HEK293 (cell line): ENCODE data around the gene KCNH5.

ENCODE experiments used
- CTCF ChIA-PET: fragments of 350-600 bp; formaldehyde crosslinking; extraction: SDS; loops from one replicate; lab custom pipeline; 2021; ENCODE audit warnings: antibody characterized with exemption; lab: Yijun Ruan, JAX
- POLR2A ChIA-PET: fragments of 300-600 bp; formaldehyde crosslinking; extraction: SDS; loops from one replicate; lab custom pipeline; 2020; ENCODE audit warnings: antibody characterized with exemption, inconsistent platforms; lab: Yijun Ruan, JAX
- H3K27ac ChIP-seq: fragments of 200-500 bp; sonication (Bioruptor generic); 2 replicates; pipeline ENCODE4 v1.5.1; 2014; ENCODE audit warnings: low read depth, low read length, control low read depth, inconsistent platforms; ENCODE audit errors: extremely low read depth
- H3K36me3 ChIP-seq, 2 experiments: fragments of 200-500 bp in 1 of 2; sonication (Bioruptor generic) in 1 of 2; 1 replicate in 1 of 2; 2 replicates in 1 of 2; pipeline ENCODE4 v1.5.1; 2014 to 2017; ENCODE audit warnings: inconsistent platforms in 2 of 2, low read length in 2 of 2; ENCODE audit not compliant: control insufficient read depth in 2 of 2, insufficient read depth in 1 of 2
- H3K4me1 ChIP-seq: fragments of 200-500 bp; sonication (Bioruptor generic); 2 replicates; pipeline ENCODE4 v1.5.1; 2014; ENCODE audit warnings: mild to moderate bottlenecking, low read length, inconsistent platforms; ENCODE audit not compliant: control insufficient read depth, insufficient read depth
- H3K4me3 ChIP-seq: 2 replicates; pipeline ENCODE4 v1.5.1; 2011; ENCODE audit warnings: low read depth, mild to moderate bottlenecking, control low read depth, low read length, moderate library complexity
- H3K9me3 ChIP-seq: fragments of 200-500 bp; sonication (Bioruptor generic); 2 replicates; pipeline ENCODE4 v1.5.1; 2014; ENCODE audit warnings: low read depth, low read length, inconsistent platforms; ENCODE audit not compliant: control insufficient read depth, insufficient read depth
- BCL11B ChIP-seq: fragments of 450-650 bp; formaldehyde crosslinking; IDR thresholded peaks from 2 replicates; pipeline ENCODE4 v1.5.1; 2016; ENCODE audit warnings: low read depth, missing biosample characterization, missing genetic modification characterization
- GLI2 ChIP-seq: fragments of 450-650 bp; formaldehyde crosslinking; IDR thresholded peaks from 2 replicates; pipeline ENCODE4; 2017; ENCODE audit warnings: missing biosample characterization, missing genetic modification characterization, low read depth, borderline replicate concordance
- KLF16 ChIP-seq: fragments of 450-650 bp; formaldehyde crosslinking; IDR thresholded peaks from 2 replicates; pipeline ENCODE4 v1.5.1; 2017; ENCODE audit warnings: missing biosample characterization, missing genetic modification characterization
- SP3 ChIP-seq: fragments of 450-650 bp; formaldehyde crosslinking; IDR thresholded peaks from 2 replicates; pipeline ENCODE4 v1.5.1; 2016; ENCODE audit warnings: missing biosample characterization, missing genetic modification characterization
- ZFHX2 ChIP-seq: fragments of 450-650 bp; formaldehyde crosslinking; conservative IDR thresholded peaks from 2 replicates; pipeline ENCODE4 v1.5.1; 2016; ENCODE audit warnings: missing biosample characterization, missing genetic modification characterization
- ZNF138 ChIP-seq: fragments of 450-650 bp; formaldehyde crosslinking; IDR thresholded peaks from 2 replicates; pipeline ENCODE4 v1.5.1; 2016; ENCODE audit warnings: missing biosample characterization, missing genetic modification characterization, borderline replicate concordance
- ZNF214 ChIP-seq: fragments of 450-650 bp; formaldehyde crosslinking; IDR thresholded peaks from 2 replicates; pipeline ENCODE4 v1.5.1; 2017; ENCODE audit warnings: missing biosample characterization, mild to moderate bottlenecking, missing genetic modification characterization, borderline replicate concordance
- ZNF266 ChIP-seq: fragments of 450-650 bp; formaldehyde crosslinking; IDR thresholded peaks from 2 replicates; pipeline ENCODE4 v1.5.1; 2016; ENCODE audit warnings: missing biosample characterization, missing genetic modification characterization, low read depth
- ZNF302 ChIP-seq: fragments of 450-650 bp; formaldehyde crosslinking; IDR thresholded peaks from 2 replicates; pipeline ENCODE4 v1.5.1; 2016; ENCODE audit warnings: missing biosample characterization, missing genetic modification characterization, low read depth
- ZNF366 ChIP-seq: fragments of 450-650 bp; formaldehyde crosslinking; conservative IDR thresholded peaks from 2 replicates; pipeline ENCODE4 v1.5.1; 2016; ENCODE audit warnings: missing biosample characterization, missing genetic modification characterization
- ZNF660 ChIP-seq: fragments of 450-650 bp; IDR thresholded peaks from 2 replicates; pipeline ENCODE4 v1.5.1; 2018; ENCODE audit warnings: missing biosample characterization, mild to moderate bottlenecking, missing genetic modification characterization
- ZNF747 ChIP-seq: fragments of 450-650 bp; formaldehyde crosslinking; IDR thresholded peaks from 2 replicates; pipeline ENCODE4 v1.5.1; 2016; ENCODE audit warnings: missing biosample characterization, missing genetic modification characterization
- TF ChIP-seq, protein P1 (sequence below): fragments of 450-650 bp; formaldehyde crosslinking; IDR thresholded peaks from 2 replicates; pipeline ENCODE4 v1.5.1; 2016; ENCODE audit warnings: missing biosample characterization, missing genetic modification characterization, borderline replicate concordance
- TF ChIP-seq, protein P2 (sequence below): fragments of 450-650 bp; formaldehyde crosslinking; IDR thresholded peaks from 2 replicates; pipeline ENCODE4 v1.5.1; 2016; ENCODE audit warnings: missing biosample characterization, missing genetic modification characterization
- TF ChIP-seq, protein P3 (sequence below): fragments of 450-650 bp; formaldehyde crosslinking; IDR thresholded peaks from 2 replicates; pipeline ENCODE4 v1.5.1; 2016; ENCODE audit warnings: missing biosample characterization, missing genetic modification characterization
- TF ChIP-seq, protein P4 (sequence below): fragments of 450-650 bp; formaldehyde crosslinking; IDR thresholded peaks from 2 replicates; pipeline ENCODE4 v1.5.1; 2017; ENCODE audit warnings: missing biosample characterization, missing genetic modification characterization
- TF ChIP-seq, protein P5 (sequence below): fragments of 450-650 bp; formaldehyde crosslinking; IDR thresholded peaks from 2 replicates; pipeline ENCODE4 v1.5.1; 2016; ENCODE audit warnings: missing biosample characterization, missing genetic modification characterization, low read depth

The KCNH5 gene

DNA sequence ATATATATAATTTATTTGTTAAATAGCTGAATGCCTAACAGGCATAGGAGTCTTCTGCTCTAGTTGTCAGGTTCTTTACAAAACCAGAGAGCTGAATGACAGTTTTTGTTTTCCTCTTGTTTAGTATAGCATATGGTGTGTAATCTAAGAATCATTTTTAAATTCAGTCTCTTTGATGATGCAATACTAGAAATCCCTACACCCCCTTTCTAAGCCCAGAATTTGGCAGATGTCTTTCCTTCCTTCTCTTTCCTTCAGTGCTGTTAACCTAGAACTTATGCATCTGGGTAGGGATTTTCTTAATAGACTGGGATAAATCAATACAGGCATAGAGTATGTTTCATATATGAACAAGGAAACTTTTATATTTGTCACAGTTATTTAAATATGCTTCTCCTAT, 198.1 kb downstream of the KCNH5 start:
- H3K4me3 ChIP-seq, result no peak overlapping the region
- ChIA-PET POLR2A (no interaction called here), CTCF (no interaction called here)
- H3K4me1 ChIP-seq, result no peaks in the 10 kb centered on the region
- no peak overlapping the region for H3K27ac ChIP-seq
- TF ChIP-seq KLF16 (tag by site-specific recombination) (no peak), GLI2 (tag by site-specific recombination) (no peak), ZNF138 (tag by site-specific recombination) (no peak), ZNF214 (tag by site-specific recombination) (no peak), ZNF266 (tag by site-specific recombination) (no peak), ZNF660 (no peak), SP3 (tag by site-specific recombination) (no peak), ZNF747 (tag by site-specific recombination) (no peak), ZNF302 (no peak), ZNF366 (no peak), BCL11B (tag by site-specific recombination) (no peak), ZFHX2 (tag by site-specific recombination) (no peak)
- TF ChIP-seq, protein P1, sequence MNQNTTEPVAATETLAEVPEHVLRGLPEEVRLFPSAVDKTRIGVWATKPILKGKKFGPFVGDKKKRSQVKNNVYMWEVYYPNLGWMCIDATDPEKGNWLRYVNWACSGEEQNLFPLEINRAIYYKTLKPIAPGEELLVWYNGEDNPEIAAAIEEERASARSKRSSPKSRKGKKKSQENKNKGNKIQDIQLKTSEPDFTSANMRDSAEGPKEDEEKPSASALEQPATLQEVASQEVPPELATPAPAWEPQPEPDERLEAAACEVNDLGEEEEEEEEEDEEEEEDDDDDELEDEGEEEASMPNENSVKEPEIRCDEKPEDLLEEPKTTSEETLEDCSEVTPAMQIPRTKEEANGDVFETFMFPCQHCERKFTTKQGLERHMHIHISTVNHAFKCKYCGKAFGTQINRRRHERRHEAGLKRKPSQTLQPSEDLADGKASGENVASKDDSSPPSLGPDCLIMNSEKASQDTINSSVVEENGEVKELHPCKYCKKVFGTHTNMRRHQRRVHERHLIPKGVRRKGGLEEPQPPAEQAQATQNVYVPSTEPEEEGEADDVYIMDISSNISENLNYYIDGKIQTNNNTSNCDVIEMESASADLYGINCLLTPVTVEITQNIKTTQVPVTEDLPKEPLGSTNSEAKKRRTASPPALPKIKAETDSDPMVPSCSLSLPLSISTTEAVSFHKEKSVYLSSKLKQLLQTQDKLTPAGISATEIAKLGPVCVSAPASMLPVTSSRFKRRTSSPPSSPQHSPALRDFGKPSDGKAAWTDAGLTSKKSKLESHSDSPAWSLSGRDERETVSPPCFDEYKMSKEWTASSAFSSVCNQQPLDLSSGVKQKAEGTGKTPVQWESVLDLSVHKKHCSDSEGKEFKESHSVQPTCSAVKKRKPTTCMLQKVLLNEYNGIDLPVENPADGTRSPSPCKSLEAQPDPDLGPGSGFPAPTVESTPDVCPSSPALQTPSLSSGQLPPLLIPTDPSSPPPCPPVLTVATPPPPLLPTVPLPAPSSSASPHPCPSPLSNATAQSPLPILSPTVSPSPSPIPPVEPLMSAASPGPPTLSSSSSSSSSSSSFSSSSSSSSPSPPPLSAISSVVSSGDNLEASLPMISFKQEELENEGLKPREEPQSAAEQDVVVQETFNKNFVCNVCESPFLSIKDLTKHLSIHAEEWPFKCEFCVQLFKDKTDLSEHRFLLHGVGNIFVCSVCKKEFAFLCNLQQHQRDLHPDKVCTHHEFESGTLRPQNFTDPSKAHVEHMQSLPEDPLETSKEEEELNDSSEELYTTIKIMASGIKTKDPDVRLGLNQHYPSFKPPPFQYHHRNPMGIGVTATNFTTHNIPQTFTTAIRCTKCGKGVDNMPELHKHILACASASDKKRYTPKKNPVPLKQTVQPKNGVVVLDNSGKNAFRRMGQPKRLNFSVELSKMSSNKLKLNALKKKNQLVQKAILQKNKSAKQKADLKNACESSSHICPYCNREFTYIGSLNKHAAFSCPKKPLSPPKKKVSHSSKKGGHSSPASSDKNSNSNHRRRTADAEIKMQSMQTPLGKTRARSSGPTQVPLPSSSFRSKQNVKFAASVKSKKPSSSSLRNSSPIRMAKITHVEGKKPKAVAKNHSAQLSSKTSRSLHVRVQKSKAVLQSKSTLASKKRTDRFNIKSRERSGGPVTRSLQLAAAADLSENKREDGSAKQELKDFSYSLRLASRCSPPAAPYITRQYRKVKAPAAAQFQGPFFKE (tag by site-specific recombination), result no peak
- TF ChIP-seq, protein P2, sequence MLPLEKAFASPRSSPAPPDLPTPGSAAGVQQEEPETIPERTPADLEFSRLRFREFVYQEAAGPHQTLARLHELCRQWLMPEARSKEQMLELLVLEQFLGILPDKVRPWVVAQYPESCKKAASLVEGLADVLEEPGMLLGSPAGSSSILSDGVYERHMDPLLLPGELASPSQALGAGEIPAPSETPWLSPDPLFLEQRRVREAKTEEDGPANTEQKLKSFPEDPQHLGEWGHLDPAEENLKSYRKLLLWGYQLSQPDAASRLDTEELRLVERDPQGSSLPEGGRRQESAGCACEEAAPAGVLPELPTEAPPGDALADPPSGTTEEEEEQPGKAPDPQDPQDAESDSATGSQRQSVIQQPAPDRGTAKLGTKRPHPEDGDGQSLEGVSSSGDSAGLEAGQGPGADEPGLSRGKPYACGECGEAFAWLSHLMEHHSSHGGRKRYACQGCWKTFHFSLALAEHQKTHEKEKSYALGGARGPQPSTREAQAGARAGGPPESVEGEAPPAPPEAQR, result no peak
- TF ChIP-seq, protein P3, sequence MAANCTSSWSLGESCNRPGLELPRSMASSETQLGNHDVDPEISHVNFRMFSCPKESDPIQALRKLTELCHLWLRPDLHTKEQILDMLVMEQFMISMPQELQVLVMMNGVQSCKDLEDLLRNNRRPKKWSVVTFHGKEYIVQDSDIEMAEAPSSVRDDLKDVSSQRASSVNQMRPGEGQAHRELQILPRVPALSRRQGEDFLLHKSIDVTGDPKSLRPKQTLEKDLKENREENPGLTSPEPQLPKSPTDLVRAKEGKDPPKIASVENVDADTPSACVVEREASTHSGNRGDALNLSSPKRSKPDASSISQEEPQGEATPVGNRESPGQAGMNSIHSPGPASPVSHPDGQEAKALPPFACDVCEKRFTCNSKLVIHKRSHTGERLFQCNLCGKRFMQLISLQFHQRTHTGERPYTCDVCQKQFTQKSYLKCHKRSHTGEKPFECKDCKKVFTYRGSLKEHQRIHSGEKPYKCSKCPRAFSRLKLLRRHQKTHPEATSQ (tag by site-specific recombination), result no peak
- TF ChIP-seq, protein P4, sequence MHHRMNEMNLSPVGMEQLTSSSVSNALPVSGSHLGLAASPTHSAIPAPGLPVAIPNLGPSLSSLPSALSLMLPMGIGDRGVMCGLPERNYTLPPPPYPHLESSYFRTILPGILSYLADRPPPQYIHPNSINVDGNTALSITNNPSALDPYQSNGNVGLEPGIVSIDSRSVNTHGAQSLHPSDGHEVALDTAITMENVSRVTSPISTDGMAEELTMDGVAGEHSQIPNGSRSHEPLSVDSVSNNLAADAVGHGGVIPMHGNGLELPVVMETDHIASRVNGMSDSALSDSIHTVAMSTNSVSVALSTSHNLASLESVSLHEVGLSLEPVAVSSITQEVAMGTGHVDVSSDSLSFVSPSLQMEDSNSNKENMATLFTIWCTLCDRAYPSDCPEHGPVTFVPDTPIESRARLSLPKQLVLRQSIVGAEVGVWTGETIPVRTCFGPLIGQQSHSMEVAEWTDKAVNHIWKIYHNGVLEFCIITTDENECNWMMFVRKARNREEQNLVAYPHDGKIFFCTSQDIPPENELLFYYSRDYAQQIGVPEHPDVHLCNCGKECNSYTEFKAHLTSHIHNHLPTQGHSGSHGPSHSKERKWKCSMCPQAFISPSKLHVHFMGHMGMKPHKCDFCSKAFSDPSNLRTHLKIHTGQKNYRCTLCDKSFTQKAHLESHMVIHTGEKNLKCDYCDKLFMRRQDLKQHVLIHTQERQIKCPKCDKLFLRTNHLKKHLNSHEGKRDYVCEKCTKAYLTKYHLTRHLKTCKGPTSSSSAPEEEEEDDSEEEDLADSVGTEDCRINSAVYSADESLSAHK, result no peak
- TF ChIP-seq, protein P5, sequence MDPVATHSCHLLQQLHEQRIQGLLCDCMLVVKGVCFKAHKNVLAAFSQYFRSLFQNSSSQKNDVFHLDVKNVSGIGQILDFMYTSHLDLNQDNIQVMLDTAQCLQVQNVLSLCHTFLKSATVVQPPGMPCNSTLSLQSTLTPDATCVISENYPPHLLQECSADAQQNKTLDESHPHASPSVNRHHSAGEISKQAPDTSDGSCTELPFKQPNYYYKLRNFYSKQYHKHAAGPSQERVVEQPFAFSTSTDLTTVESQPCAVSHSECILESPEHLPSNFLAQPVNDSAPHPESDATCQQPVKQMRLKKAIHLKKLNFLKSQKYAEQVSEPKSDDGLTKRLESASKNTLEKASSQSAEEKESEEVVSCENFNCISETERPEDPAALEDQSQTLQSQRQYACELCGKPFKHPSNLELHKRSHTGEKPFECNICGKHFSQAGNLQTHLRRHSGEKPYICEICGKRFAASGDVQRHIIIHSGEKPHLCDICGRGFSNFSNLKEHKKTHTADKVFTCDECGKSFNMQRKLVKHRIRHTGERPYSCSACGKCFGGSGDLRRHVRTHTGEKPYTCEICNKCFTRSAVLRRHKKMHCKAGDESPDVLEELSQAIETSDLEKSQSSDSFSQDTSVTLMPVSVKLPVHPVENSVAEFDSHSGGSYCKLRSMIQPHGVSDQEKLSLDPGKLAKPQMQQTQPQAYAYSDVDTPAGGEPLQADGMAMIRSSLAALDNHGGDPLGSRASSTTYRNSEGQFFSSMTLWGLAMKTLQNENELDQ (tag by site-specific recombination), result no peak
- H3K9me3 ChIP-seq, result no peaks in the 10 kb centered on the region
- H3K36me3 ChIP-seq, result no peaks in the 10 kb centered on the region
